ENCODE data around the gene PRRT1. TPM values are rescaled to one million over a fixed set of nuclear protein-coding genes. Genes with fewer than 3 reads are reported as not detected.

PRRT1 gene
- total RNA-seq, 2 experiments from 2014 or later: 1.4 to 1.5 TPM

Other genes with a start within 250 kb of the PRRT1 start
- gene ZBTB12, start 249.9 kb downstream of the PRRT1 start, total RNA-seq: 1 to 10 TPM; 3.1 to 3.2 TPM
- 1 to 10 TPM in 1 of 2 experiments, under 1 TPM in 1; 0.42 to 1.6 TPM for gene C2, start 224.2 kb downstream of the PRRT1 start, total RNA-seq
- under 1 TPM; 0.52 to 0.82 TPM for gene CFB, start 205.8 kb downstream of the PRRT1 start, total RNA-seq
- 10 to 100 TPM; 73.8 to 75.5 TPM for gene NELFE, start 193.0 kb downstream of the PRRT1 start, total RNA-seq
- 10 to 100 TPM; 84.6 to 90.9 TPM for gene SKIC2, start 192.8 kb downstream of the PRRT1 start, total RNA-seq
- gene DXO, start 179.8 kb downstream of the PRRT1 start, total RNA-seq: 10 to 100 TPM; 15.6 to 16.3 TPM
- gene C4A, start 169.9 kb downstream of the PRRT1 start, total RNA-seq: 1 to 10 TPM; 2.2 to 3.2 TPM
- 1 to 10 TPM; 3.0 to 4.0 TPM for gene C4B, start 137.1 kb downstream of the PRRT1 start, total RNA-seq
- gene CYP21A2, start 113.5 kb downstream of the PRRT1 start, total RNA-seq: under 1 TPM in 1 of 2 experiments, not detected in 1; 0.12 TPM
- 1 to 10 TPM in 1 of 2 experiments, under 1 TPM in 1; 0.43 to 1.2 TPM for gene TNXB, start 42.6 kb downstream of the PRRT1 start, total RNA-seq
- gene ATF6B, start 23.7 kb downstream of the PRRT1 start, total RNA-seq: 10 to 100 TPM; 50.4 to 53.5 TPM
- 1 to 10 TPM; 5.8 to 6.8 TPM for gene FKBPL, start 21.7 kb downstream of the PRRT1 start, total RNA-seq
- 10 to 100 TPM; 19.5 to 24.4 TPM for gene PPT2, start 2.2 kb upstream of the PRRT1 start, total RNA-seq
- 10 to 100 TPM; 12.8 to 14.0 TPM for gene EGFL8, start 12.7 kb upstream of the PRRT1 start, total RNA-seq
- 10 to 100 TPM; 30.8 to 33.6 TPM for gene AGPAT1, start 24.1 kb upstream of the PRRT1 start, total RNA-seq
- gene RNF5, start 26.5 kb upstream of the PRRT1 start, total RNA-seq: 10 to 100 TPM; 58.3 to 58.6 TPM
- gene AGER, start 32.3 kb upstream of the PRRT1 start, total RNA-seq: 10 to 100 TPM in 1 of 2 experiments, 1 to 10 TPM in 1; 9.6 to 11.5 TPM
- gene PBX2, start 38.3 kb upstream of the PRRT1 start, total RNA-seq: 10 to 100 TPM; 56.4 to 56.9 TPM
- gene GPSM3, start 40.7 kb upstream of the PRRT1 start, total RNA-seq: 10 to 100 TPM; 68.4 to 71.3 TPM
- 1 to 10 TPM in 1 of 2 experiments, under 1 TPM in 1; 0.88 to 1.3 TPM for gene NOTCH4, start 72.1 kb upstream of the PRRT1 start, total RNA-seq
- not detected for gene TSBP1, start 220.0 kb upstream of the PRRT1 start, total RNA-seq

Data from activated naive CD8-positive, alpha-beta T cell treated with anti-CD3 and anti-CD28 coated beads for 36 hours (primary cell).